Aorta (tissue), 5 donors: Measurements from ENCODE around the gene MAML2. TPM values are rescaled to one million over a fixed set of nuclear protein-coding genes. Genes with fewer than 3 reads are reported as not detected.

ENCODE experiments used
- ATAC-seq: fragments of 200-7000 bp; cut with Tn5 transposase; one replicate; pipeline ENCODE4 v1.9.1; 2022; ENCODE audit warnings: moderate library complexity; ENCODE audit not compliant: low FRiP score
- DNase-seq, 2 donors: peaks; one replicate each; pipeline ENCODE4 v3.0.0-alpha.2; 2020
- H3K27ac ChIP-seq, 2 donors: one replicate each; pipeline ENCODE4 v1.5.1; 2013; ENCODE audit warnings: low read length in 2 of 2, mild to moderate bottlenecking in 2 of 2, moderate library complexity in 2 of 2, control low read depth in 1 of 2, inconsistent platforms in 1 of 2, low read depth in 1 of 2
- H3K27me3 ChIP-seq, 2 donors: one replicate each; pipeline ENCODE4 v1.6.1; 2013; ENCODE audit warnings: control low read depth in 1 of 2, low read length in 1 of 2, mild to moderate bottlenecking in 1 of 2, moderate library complexity in 1 of 2; ENCODE audit not compliant: insufficient read depth in 2 of 2, control insufficient read depth in 1 of 2
- H3K36me3 ChIP-seq, 2 donors: one replicate each; pipeline ENCODE4 v1.6.1; 2013; ENCODE audit warnings: control low read depth in 1 of 2, low read length in 1 of 2, mild to moderate bottlenecking in 1 of 2; ENCODE audit not compliant: insufficient read depth in 2 of 2, control insufficient read depth in 1 of 2
- H3K4me1 ChIP-seq, 2 donors: one replicate each; pipeline ENCODE4 v1.6.1; 2013; ENCODE audit warnings: low read length in 2 of 2, control low read depth in 1 of 2, mild to moderate bottlenecking in 1 of 2, moderate library complexity in 1 of 2; ENCODE audit not compliant: insufficient read depth in 2 of 2, control insufficient read depth in 1 of 2
- H3K4me3 ChIP-seq, 2 donors: one replicate each; pipeline ENCODE4 v1.5.1; 2013; ENCODE audit warnings: low read length in 2 of 2, control low read depth in 1 of 2, mild to moderate bottlenecking in 1 of 2
- H3K9me3 ChIP-seq: one replicate; pipeline ENCODE4 v1.6.1; 2013; ENCODE audit warnings: mild to moderate bottlenecking, low read length; ENCODE audit not compliant: control insufficient read depth
- WGBS, 2 donors: extraction: QIAGEN DNeasy Blood & Tissue Kit; methylation state at CpG; one replicate each; pipeline ENCODE4 v1.1.7; 2013; 5-methylcytosine and 5-hydroxymethylcytosine counted together
- intact Hi-C, 2 donors: fragments of 100-400 bp; cut with DNase I; formaldehyde crosslinking; loops; one replicate each; pipeline versions ENCODE4 v1.14.2 to v1.15.0; 2022
- polyA plus RNA-seq, 2 donors: library from polyadenylated mRNA; stranded (reverse); fragments of 200-250 nt; gene quantifications; one replicate each; pipeline ENCODE4 v1.2.3, GENCODE V29; 2013
- total RNA-seq, 2 donors: library from RNA; stranded (reverse); fragmentation: NEBNext Ultra II Directional; extraction: Animal tissue kit (Norgen Biotek cat#: 25700); gene quantifications; one replicate each; pipeline ENCODE4 v1.2.1, GENCODE V29; 2021
- donor health status: healthy with polysubstance abuse.
- donor health status: Bipolar disorder and iron deficiency.
- donor health status: DM: no; HTN: no; CAD: no.
- donor health status: DM: no; HTN: no; CAD: no.
- donor health status: DM: yes; HTN: yes; CAD: no.

The MAML2 gene
- total and polyA plus RNA-seq, 4 donors: 6.0 to 27.5 (median 14.0) TPM

- H3K9me3 ChIP-seq: no peaks in the 10 kb centered on the region
- no peak overlapping the region for H3K4me3 ChIP-seq
- no peak overlapping the region for H3K27ac ChIP-seq
- no peak for DNase-seq
- intact Hi-C loops: no loop called here
- H3K36me3 ChIP-seq: no peaks in the 10 kb centered on the region
- no peaks in the 10 kb centered on the region for H3K27me3 ChIP-seq
- 95 to 98% methylated on average over 2 of the region's 2 CpGs for WGBS, 2 donors
- H3K4me1 ChIP-seq: peaks cover 4 to 6% of the 10 kb centered on the region in 2 donors
- no peak for ATAC-seq
These were observed 210.6 kb downstream of the MAML2 start for GRCh38 chr11:96132437-96132836.

- Histone ChIP-seq H3K27ac (no peak overlapping the region), H3K36me3 (no peaks in the 10 kb centered on the region), H3K9me3 (no peaks in the 10 kb centered on the region), H3K4me3 (no peak overlapping the region), H3K4me1 (peaks cover 0 to 2% of the 10 kb centered on the region in 2 donors), H3K27me3 (no peaks in the 10 kb centered on the region)
- no peak for ATAC-seq
- DNase-seq: no peak
- intact Hi-C loops: no loop called here
- 97 to 99% methylated on average over 2 of the region's 2 CpGs for WGBS, 2 donors
These were observed 212.9 kb downstream of the MAML2 start for GRCh38 chr11:96130061-96130620.

DNA sequence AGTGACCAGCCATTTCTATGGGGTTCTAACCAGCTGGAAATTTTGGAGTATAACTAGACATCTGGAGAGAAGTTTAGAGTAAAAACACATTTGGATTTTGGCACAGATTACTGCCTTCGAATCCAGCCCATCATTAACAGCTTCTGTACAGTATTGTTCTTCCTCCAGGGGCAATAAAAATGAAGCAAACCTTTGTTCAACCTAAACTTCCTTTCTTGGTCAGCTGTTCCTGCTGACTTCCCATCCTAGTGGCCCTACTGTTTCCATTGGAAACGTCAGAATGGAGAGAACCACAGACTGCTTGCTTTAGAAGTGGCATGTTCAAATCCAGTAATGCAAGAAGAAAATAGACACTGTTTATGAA is 215.4 kb downstream of the MAML2 start:
- no peak for DNase-seq
- 15 to 24% methylated on average over 2 of the region's 2 CpGs for WGBS, 2 donors
- no peak for ATAC-seq
- no peaks in the 10 kb centered on the region for H3K9me3 ChIP-seq
- no peaks in the 10 kb centered on the region for H3K4me1 ChIP-seq
- intact Hi-C loops: no loop called here
- no peaks in the 10 kb centered on the region for H3K27me3 ChIP-seq
- H3K36me3 ChIP-seq: no peaks in the 10 kb centered on the region
- H3K27ac ChIP-seq: no peak overlapping the region
- no peak overlapping the region for H3K4me3 ChIP-seq

GRCh38 chr11:96126917-96127595 is 215.9 kb downstream of the MAML2 start:
- no peaks in the 10 kb centered on the region for H3K9me3 ChIP-seq
- H3K27me3 ChIP-seq: no peaks in the 10 kb centered on the region
- DNase-seq: no peak
- H3K36me3 ChIP-seq: no peaks in the 10 kb centered on the region
- 73 to 86% methylated on average over 4 of the region's 4 CpGs for WGBS, 2 donors
- intact Hi-C loops: no loop called here
- no peak for ATAC-seq
- H3K4me1 ChIP-seq: no peaks in the 10 kb centered on the region
- no peak overlapping the region for H3K27ac ChIP-seq
- H3K4me3 ChIP-seq: no peak overlapping the region

DNA sequence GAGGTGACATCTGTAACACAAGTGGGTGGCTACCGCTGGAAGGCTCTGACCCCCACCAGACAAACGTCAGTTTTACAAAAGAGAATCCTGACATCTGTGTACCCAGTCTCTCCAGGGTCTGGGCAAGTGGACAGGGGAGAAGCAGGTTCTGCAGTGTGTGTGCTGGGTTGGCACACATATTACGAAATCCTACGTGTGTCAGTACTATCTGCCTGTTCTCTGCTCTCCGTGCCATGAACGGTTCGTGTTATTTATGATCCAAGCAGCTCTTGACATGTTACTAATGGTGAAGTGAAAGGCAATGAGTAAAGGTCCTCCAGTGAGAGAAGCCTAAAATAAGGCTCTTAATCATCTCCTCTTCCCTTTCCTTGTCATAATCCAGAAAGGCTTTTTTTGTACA is 217.6 kb downstream of the MAML2 start:
- Histone ChIP-seq H3K4me1 (no peaks in the 10 kb centered on the region), H3K4me3 (no peak overlapping the region), H3K36me3 (no peaks in the 10 kb centered on the region), H3K9me3 (no peaks in the 10 kb centered on the region), H3K27me3 (no peaks in the 10 kb centered on the region), H3K27ac (no peak overlapping the region)
- DNase-seq (no peak), ATAC-seq (no peak)
- intact Hi-C loops: no loop called here
- whole genome bisulfite sequencing, 2 donors: 76% methylated on average over 7 of the region's 7 CpGs

DNA sequence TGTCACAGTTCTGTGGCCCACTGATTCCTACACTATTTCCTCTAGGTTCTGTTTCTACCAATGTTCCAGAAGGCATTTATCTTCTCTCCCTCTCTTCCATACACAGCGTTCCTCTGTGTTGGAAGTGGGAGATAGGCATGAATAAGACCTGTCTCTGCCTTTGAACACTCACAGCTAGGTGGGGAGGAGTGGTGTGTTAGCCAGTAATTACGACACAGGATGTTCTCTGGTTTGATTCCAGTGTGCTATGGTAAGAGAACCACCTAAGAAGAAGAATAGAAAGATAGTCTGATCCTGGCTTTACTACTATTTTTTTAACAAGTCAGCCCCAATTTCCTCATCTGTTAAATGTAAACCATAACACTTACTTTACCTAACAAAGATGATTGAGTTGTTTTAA is 218.8 kb downstream of the MAML2 start:
- 97 to 98% methylated on average over 2 of the region's 2 CpGs for WGBS, 2 donors
- Histone ChIP-seq H3K27ac (no peak overlapping the region), H3K36me3 (no peaks in the 10 kb centered on the region), H3K27me3 (no peaks in the 10 kb centered on the region), H3K9me3 (no peaks in the 10 kb centered on the region), H3K4me1 (no peaks in the 10 kb centered on the region), H3K4me3 (no peak overlapping the region)
- no peak for DNase-seq
- ATAC-seq: no peak
- intact Hi-C loops: no loop called here

DNA sequence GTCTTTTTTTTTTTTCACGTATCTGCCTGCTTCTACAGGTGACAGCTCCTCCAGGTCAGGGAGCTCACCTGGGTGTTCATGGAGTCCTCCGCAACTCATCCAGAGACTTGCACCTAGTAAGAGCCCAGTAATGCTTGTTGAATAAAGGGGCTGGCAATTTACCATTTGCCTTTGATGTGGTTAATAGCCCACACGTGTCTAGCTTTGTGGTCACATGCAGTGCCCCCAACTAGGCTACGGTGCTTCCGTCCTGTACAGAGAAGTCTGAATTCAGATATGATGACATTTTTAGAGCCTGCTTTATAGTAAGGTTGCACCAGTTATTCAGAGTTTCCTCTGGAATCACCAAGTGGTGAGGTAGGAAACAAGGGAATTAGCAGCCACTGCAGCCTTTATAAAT is 219.7 kb downstream of the MAML2 start:
- intact Hi-C loops: no loop called here
- no peaks in the 10 kb centered on the region for H3K36me3 ChIP-seq
- ATAC-seq (no peak), DNase-seq (no peak)
- no peak overlapping the region for H3K4me3 ChIP-seq
- no peaks in the 10 kb centered on the region for H3K9me3 ChIP-seq
- H3K27me3 ChIP-seq: no peaks in the 10 kb centered on the region
- H3K27ac ChIP-seq: no peak overlapping the region
- 84 to 89% methylated on average over 5 of the region's 5 CpGs for WGBS, 2 donors
- H3K4me1 ChIP-seq: no peaks in the 10 kb centered on the region

DNA sequence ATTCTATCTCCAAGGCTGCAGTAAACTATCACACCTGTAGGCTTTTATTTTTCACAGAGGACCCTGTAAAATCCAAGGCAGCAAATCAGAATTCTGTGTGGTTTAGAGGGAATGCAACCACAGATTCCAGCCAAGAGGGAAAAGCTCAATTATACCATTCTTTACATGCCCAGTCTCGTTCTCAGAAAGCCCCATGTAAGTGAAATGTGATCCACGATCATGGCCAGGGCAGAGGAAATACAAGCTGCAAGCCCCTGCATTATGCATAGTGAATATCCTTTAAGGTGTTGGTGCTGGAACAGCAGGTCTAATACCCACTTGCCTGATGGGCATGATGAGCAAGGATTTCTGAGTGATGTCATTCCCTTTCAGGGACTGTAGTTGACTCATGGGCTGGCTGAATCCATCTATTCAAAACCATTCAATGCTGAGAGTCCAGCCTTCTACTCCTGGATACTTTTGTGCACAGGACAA is 220.4 kb downstream of the MAML2 start:
- DNase-seq (no peak), ATAC-seq (no peak)
- no peak overlapping the region for H3K27ac ChIP-seq
- H3K4me3 ChIP-seq: no peak overlapping the region
- H3K36me3 ChIP-seq: no peaks in the 10 kb centered on the region
- intact Hi-C loops: no loop called here
- H3K9me3 ChIP-seq: no peaks in the 10 kb centered on the region
- WGBS, 2 donors: 51 to 61% methylated on average over 2 of the region's 2 CpGs
- H3K27me3 ChIP-seq: no peaks in the 10 kb centered on the region
- no peaks in the 10 kb centered on the region for H3K4me1 ChIP-seq

DNA sequence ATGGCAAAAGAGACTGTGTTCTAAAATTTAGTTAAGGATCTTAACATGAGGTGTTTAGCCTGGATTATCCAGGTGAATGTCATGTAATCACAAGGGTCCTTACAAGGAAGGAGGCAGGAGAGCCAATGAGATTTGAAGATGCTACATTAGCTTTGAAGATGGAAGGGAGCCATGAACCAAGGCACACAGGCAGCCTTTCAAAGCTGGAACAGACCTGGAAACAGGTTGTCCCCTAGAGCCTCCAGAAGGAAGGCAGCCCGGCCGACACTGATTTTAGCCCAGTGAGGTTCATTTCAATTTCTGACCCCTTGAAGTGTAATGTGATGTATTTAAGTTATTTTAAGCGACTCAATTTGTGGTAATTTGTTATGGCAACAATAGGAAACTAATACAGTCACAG is 223.8 kb downstream of the MAML2 start:
- DNase-seq (no peak), ATAC-seq (no peak)
- H3K27ac ChIP-seq: no peak overlapping the region
- peaks cover 0 to 4% of the 10 kb centered on the region in 2 donors for H3K4me1 ChIP-seq
- H3K9me3 ChIP-seq: no peaks in the 10 kb centered on the region
- no peak overlapping the region for H3K4me3 ChIP-seq
- no peaks in the 10 kb centered on the region for H3K27me3 ChIP-seq
- no peaks in the 10 kb centered on the region for H3K36me3 ChIP-seq
- 81% methylated on average over 3 of the region's 3 CpGs for WGBS, 2 donors
- intact Hi-C loops: no loop called here
